HG03520 (cell line): ENCODE data around the gene CAPN3.

ENCODE experiments used
- ATAC-seq: cut with Tn5 transposase; IDR thresholded peaks from one replicate; pipeline ENCODE4 v1.9.1; 2021; ENCODE audit warnings: mild to moderate bottlenecking, moderate library complexity; ENCODE audit not compliant: unreplicated experiment

Gene CAPN3

DNA sequence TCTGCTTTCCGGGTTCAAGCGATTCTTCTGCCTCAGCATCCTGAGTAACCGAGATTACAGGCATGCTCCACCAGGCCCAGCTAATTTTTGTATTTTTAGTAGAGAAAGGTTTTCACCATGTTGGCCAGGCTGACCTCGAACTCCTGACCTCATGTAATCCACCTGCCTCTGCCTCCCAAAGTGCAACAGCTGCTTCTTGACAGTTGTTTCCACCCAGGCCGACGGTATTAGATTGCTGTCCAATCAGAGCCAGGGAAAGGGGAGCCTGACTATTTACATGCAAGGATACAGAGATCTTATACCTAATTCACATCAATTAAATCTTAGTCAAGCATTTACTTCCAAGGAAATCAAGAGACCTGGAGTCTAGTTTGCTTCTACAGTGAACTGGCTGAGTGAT is 4.0 kb upstream of the CAPN3 start:
- ATAC-seq = no peak

GRCh38 chr15:42356851-42357250 is 2.5 kb upstream of the CAPN3 start:
- ATAC-seq = no peak

DNA sequence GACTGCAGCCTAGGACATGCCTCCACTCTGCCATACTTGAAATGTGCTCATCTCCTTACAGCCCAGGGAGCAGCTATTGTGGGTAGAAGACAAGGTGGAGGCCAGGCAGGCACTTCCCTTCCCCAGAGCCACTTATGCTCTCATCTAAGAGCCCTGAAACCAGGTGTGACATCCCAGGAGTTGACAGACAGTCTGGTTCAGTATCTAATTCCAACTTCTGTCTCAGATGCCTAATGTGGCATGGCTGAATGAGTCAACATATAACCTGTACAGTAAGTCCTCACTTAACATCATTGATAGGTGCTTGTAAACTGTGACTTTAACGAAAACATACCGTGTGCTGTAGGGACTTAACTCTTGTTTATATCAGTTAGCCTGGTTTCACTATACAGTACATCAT is 1.2 kb upstream of the CAPN3 start:
- ATAC-seq = no peak

- no peak for ATAC-seq
These were observed 684 bp downstream of the CAPN3 start for GRCh38 chr15:42359985-42360384.

DNA sequence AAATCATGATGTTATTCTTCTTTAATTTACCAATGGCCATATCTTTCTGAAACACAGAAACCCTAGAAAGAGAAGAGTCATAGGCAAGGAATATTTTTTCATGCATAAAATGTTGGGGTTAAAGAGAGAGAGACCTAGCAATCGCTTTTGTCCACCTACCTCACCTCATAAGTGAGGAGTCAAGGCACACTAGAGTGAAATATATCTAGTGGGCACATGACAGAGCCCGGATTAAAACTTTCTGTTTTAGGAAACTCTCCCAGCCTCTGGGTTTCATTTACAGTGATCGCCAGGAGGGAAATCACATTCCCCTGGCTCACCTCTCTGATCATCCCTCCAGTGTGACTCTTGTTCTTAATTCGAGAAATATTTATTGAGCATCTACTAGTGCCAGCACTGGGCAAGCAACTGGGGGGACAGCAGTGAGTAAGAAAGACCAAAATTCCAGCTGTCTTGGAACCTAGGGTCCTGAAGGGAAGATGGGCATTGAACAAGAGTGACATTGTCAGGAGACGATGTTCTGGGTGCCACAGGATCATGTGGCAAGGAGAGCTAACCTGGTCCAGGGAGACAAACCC is 1.3 kb downstream of the CAPN3 start:
- no peak for ATAC-seq

DNA sequence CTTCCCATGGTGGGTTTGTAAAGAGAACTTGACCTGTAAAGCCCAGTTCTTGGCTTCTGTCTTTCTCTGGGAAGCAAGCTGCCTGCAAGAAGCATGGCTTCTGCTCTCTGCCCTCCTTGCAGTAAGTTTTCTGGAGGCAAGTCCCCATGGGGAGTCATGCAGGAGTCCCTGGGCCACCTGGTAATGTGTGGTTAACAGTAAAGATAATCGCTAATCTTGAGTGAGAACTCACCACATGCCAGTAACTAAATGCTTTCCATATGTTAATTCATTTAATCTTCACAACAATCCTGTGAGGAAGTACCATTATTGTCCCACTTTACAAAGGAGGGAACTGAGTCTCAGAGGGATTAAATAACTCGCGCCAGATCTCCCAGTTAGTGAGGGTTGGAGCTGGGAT is 4.2 kb downstream of the CAPN3 start:
- ATAC-seq = no peak

GRCh38 chr15:42363942-42364341 is 4.6 kb downstream of the CAPN3 start:
- ATAC-seq = no peak

GRCh38 chr15:42364529-42364928 is 5.2 kb downstream of the CAPN3 start:
- ATAC-seq = no peak

DNA sequence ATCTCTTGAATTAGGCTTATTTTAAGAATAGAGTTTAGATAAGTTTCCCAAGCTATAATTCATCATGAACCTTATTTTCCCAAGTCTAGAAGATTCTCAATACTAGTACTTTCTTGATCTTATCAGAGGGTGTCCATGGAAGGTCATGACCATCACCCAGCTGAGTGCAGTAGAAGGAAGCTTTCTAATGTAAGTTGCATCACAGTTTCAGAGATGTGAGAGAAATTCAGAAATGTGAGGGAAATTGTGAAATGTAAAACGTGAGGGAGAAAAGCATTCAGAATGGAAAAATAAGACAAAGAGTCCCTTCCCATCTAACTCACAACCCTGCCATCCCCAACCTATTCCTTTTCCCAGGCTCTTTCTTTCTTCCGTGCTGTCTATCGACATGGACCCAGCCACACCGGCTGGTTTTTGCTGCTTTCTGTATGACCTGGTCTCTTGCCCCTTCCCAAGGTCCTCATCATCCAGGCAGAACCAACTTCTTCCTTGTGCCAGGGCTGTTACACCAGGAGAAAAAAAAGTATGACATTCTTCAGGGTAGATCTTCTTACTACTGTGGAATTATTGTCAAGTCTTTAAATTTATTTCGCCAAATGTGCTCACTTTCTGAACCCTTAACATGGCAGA is 6.7 kb downstream of the CAPN3 start:
- ATAC-seq = no peak

DNA sequence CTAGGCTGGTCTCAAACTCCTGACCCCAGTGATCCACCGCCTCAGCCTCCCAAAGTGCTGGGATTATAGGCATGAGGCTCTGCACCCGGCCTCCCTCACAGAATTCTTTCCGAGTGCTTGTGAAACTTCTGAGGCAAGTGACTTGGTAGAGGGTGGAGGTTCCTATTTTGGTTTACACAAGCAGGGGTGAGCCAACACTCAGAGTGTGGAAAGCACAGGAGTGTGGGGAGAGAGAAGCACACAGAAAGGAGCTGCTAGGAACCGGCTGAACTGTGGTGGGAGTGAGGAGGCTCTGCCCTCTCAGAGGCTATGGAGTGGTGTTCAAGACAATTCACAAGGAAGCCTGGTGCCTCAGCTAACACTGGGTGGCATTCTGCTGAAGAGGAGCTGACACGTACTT is 7.7 kb downstream of the CAPN3 start:
- ATAC-seq = no peak

DNA sequence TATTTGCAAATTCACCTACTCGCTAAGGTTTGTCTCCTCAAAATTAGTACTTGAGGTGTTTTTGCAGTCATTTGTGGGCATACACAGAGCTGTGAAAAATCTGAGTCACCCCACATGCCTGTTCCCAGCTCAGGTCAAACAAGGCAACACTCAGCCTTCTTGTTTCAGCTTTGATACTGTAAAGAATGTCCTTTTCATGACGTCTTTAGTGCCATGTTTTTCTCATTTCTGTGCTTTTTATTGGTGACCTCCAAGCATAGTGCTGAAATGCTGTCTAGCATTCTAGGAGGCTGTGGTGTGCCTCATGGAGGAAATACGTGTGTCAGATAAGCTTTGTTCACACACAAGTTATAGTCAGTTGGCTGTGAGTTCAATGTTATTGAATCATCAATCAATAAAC is 8.8 kb downstream of the CAPN3 start:
- ATAC-seq = no peak

DNA sequence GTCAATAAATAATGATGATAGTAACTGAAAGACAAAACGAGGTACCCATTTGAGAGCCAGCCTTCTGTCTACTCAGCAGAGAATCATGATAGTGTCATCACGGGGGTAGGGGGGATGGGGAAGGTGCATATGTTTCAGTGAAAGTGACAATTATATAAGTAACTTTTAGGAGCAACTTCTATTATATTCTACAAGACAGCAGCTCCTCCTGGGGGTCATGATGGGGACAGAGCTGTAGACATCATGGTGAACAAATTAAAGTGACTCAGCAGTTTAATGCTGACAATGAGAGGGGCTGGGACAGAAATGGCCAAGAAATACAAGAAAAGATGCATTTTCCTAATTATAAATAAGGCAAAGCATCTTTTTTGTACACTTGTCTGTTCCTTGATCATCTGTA is 11.8 kb downstream of the CAPN3 start:
- no peak for ATAC-seq

DNA sequence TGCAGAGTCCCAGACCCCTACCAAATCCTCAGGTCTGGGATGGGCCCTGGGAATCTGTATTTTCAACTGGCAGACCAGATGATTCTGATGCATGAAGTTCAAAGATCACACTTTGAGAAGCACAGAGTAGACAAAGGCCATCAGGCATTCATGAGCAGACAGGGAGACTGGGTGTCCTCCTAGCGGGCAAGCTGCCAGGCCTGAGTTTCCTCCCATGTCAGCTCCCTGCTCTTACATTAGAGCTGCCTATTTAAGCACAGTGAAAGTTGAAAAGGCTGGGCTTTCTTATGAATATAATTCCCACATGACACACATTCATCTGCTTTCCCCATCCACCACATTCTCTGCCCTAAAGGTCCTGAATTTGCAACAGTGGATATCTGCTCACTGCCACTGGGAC is 14.0 kb downstream of the CAPN3 start:
- no peak for ATAC-seq

- ATAC-seq = no peak
These were observed 14.6 kb downstream of the CAPN3 start for GRCh38 chr15:42373936-42374335.

- no peak for ATAC-seq
These were observed 15.5 kb downstream of the CAPN3 start for GRCh38 chr15:42374810-42375209.

DNA sequence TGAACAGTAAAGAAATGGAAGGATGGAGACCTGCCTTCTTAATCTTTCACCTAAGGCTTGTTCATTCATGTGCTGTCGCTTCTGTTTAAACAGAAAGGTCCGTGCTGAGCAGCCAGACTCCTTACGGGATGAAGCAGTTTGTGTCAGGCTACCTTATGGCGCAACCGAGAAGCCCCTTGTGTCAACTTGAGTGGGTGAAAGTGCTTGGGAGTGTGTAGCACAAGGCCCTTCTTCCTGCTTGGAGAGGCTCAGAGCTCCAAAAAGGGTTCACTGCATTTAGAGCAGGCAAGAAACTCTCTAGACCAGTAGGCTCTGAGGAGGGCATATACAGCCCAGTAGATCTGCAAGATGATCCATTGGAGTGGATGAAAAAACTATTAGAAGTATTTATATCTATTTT is 16.0 kb downstream of the CAPN3 start:
- no peak for ATAC-seq

DNA sequence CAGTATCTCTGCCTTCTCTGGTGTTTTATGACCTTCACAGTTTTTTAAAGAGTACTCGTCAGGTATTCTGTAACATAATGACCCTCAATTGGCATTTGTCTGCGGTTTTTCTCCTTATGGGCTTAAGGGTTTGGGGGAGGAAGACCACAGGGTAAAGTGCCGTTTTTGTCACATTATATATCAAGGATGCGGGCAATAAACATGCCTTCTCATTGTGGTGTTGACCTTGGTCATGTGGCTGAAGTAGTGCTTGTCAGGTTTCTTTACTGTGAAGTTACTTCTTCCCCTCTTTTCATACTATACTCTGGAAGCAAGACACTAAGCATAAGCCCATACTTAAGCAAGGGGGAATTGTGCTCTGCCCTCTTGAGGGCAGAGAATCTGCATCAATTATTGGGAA is 16.6 kb downstream of the CAPN3 start:
- no peak for ATAC-seq

- no peak for ATAC-seq
These were observed 18.7 kb downstream of the CAPN3 start for GRCh38 chr15:42378011-42378410.

DNA sequence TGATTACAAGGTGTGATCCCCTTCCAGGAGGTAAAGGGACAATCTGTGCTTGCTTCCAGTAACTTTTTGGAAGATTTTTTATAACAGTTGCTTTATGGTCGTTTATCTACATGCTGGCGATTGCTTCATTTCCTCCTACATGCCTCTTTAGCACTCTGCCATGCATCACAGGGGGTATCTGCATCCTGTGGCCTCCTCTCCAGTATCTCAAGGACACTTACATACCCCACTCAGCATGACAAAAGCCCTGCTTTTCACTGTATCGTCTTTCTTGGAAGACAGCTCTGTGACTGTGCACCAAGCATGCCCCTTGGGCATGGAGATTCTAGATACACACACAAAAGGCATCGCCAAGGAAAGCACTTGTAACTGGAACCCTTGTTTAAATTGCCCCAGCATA is 25.3 kb downstream of the CAPN3 start:
- no peak for ATAC-seq

GRCh38 chr15:42385206-42385979 is 26.1 kb downstream of the CAPN3 start:
- ATAC-seq = no peak

- no peak for ATAC-seq
These were observed 26.8 kb downstream of the CAPN3 start for GRCh38 chr15:42385980-42386700.

DNA sequence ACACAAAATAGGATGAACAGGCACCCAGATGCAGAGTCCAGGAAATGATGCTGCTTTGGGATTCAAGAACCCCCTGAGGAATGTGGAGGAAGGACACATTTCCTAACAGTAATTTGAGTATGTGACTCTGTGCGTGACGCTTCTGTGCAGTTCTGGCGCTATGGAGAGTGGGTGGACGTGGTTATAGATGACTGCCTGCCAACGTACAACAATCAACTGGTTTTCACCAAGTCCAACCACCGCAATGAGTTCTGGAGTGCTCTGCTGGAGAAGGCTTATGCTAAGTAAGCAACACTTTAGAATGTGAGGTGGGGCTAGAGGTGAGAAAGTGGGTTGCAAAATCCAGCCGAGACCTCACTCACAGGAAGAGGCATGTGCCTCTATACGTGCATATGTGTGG is 28.3 kb downstream of the CAPN3 start:
- no peak for ATAC-seq
